ENCODE data around the gene LIMCH1.
"Not testable (repeated sequence)": the region's sequence is repeated elsewhere in the genome, so short reads cannot be mapped to it uniquely, and the experiment has no call there.

LIMCH1 gene

GRCh38 chr4:41646862-41647261 is 108.9 kb downstream of the LIMCH1 start:
- DNase-seq, result no peak

- no peak for DNase-seq
These were observed 109.4 kb downstream of the LIMCH1 start for GRCh38 chr4:41647383-41647782.

- DNase-seq, result not testable (repeated sequence)
These were observed 113.2 kb downstream of the LIMCH1 start for GRCh38 chr4:41651150-41651549.

- no peak for DNase-seq
These were observed 115.0 kb downstream of the LIMCH1 start for GRCh38 chr4:41652971-41653370.

GRCh38 chr4:41653523-41653922 is 115.6 kb downstream of the LIMCH1 start:
- DNase-seq, result no peak

GRCh38 chr4:41655177-41655576 is 117.2 kb downstream of the LIMCH1 start:
- no peak for DNase-seq

GRCh38 chr4:41656106-41656505 is 118.1 kb downstream of the LIMCH1 start:
- no peak for DNase-seq

- DNase-seq, result no peak
These were observed 118.9 kb downstream of the LIMCH1 start for GRCh38 chr4:41656572-41657520.

GRCh38 chr4:41657561-41657960 is 119.6 kb downstream of the LIMCH1 start:
- DNase-seq, result no peak

GRCh38 chr4:41658163-41658562 is 120.2 kb downstream of the LIMCH1 start:
- DNase-seq, result no peak

GRCh38 chr4:41660352-41660751 is 122.4 kb downstream of the LIMCH1 start:
- DNase-seq, result no peak

GRCh38 chr4:41661442-41662076 is 123.6 kb downstream of the LIMCH1 start:
- DNase-seq, result peak; percentile 41

- DNase-seq, result no peak
These were observed 127.8 kb downstream of the LIMCH1 start for GRCh38 chr4:41665636-41666207.

GRCh38 chr4:41668024-41668423 is 130.1 kb downstream of the LIMCH1 start:
- DNase-seq, result no peak

GRCh38 chr4:41670530-41670929 is 132.6 kb downstream of the LIMCH1 start:
- DNase-seq, result no peak

- DNase-seq, result no peak
These were observed 133.0 kb downstream of the LIMCH1 start for GRCh38 chr4:41670982-41671381.

GRCh38 chr4:41678086-41678816 is 140.3 kb downstream of the LIMCH1 start:
- no peak for DNase-seq

- no peak for DNase-seq
These were observed 141.0 kb downstream of the LIMCH1 start for GRCh38 chr4:41678951-41679350.

GRCh38 chr4:41679991-41680390 is 142.0 kb downstream of the LIMCH1 start:
- no peak for DNase-seq

GRCh38 chr4:41681054-41681453 is 143.1 kb downstream of the LIMCH1 start:
- no peak for DNase-seq

GRCh38 chr4:41683326-41683725 is 145.4 kb downstream of the LIMCH1 start:
- DNase-seq, result no peak

- no peak for DNase-seq
These were observed 148.9 kb downstream of the LIMCH1 start for GRCh38 chr4:41686893-41687292.

- no peak for DNase-seq
These were observed 150.0 kb downstream of the LIMCH1 start for GRCh38 chr4:41687971-41688370.
